ENCODE results near the gene ANKS1B. TPM values are rescaled to one million over a fixed set of nuclear protein-coding genes. Genes with fewer than 3 reads are reported as not detected.

Gene ANKS1B
- total and polyA plus RNA-seq, 2 of the 4 experiments (the other 2 are of a cell fraction): 0.17 to 0.18 TPM

DNA sequence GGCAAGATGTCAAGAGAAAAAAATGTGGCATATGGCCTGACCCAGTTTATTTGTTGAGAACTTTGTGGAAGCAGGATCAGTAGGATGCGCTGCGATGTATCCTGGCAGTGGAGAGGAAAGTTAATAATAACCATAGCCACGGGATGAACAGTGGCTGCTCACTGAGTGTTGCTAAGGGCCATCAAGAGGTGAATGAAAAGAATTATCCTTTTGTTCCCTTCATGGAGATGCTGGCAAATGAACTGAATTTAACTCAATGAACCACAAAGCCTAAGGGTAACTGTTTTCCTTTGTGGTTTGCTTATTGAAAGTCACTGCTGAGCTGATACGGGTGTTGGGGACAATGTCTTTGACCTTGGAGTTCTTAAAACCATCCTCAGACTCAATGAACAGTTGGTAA lies 863.2 kb downstream of the ANKS1B start:
- 65% methylated on average over 3 of the region's 4 CpGs; no CpG with 5 or more reads in 1 of the 2 experiments for WGBS, 2 experiments (ENCODE audit: extremely low coverage in 2 of 2, insufficient read length in 1 of 2)
- Histone ChIP-seq H2BK15ac (ENCODE audit: low read depth, low read length) (no peak overlapping the region), H4K91ac (ENCODE audit: insufficient read depth, low read depth, low read length) (no peak overlapping the region), H3K14ac (replicated peaks; ENCODE audit: low read depth, low read length) (no peak overlapping the region), H3K27ac (ENCODE audit: insufficient read depth, low read length) (no peak overlapping the region), H2BK5ac (ENCODE audit: low read depth, low read length, poor library complexity, severe bottlenecking) (no peak overlapping the region), H3K36me3 (ENCODE audit: control insufficient read depth, insufficient read depth, low read length) (no peaks in the 10 kb centered on the region), H3K9me3 (ENCODE audit: control insufficient read depth, insufficient read depth, low read length) (peaks cover 5% of the 10 kb centered on the region; the same call in 1 of the 2 replicates), H3K27me3 (ENCODE audit: control insufficient read depth, insufficient read depth, low read length) (no peaks in the 10 kb centered on the region), H3K9ac (ENCODE audit: low read depth, low read length) (no peak overlapping the region), H3K56ac (ENCODE audit: extremely low read depth, insufficient read depth, low read length) (no peak overlapping the region), H3K9me1 (ENCODE audit: insufficient read depth, low read length) (no peaks in the 10 kb centered on the region), H3K79me1 (ENCODE audit: low read depth in 1 of 2, low read length in 2 of 2) (no peaks in the 10 kb centered on the region), H2BK20ac (ENCODE audit: low read depth, low read length) (no peak overlapping the region), H2AK9ac (replicated peaks; ENCODE audit: low read depth, low read length, poor library complexity) (no peak overlapping the region), H3K18ac (ENCODE audit: low read depth, low read length) (no peak overlapping the region), H2AFZ (replicated peaks; ENCODE audit: low read length, poor library complexity) (no peak overlapping the region), H3K4me2 (ENCODE audit: low read depth, low read length) (no peak overlapping the region), H2AK5ac (ENCODE audit: low read depth, low read length) (no peak overlapping the region), H3K4me1 (ENCODE audit: control insufficient read depth, insufficient read depth, low read length) (no peaks in the 10 kb centered on the region), H4K8ac (ENCODE audit: low read depth in 2 of 2, low read length in 2 of 2) (no peak overlapping the region), H3K4ac (ENCODE audit: low read depth, low read length) (no peak overlapping the region), H3K23ac (ENCODE audit: low read depth, low read length) (no peak overlapping the region), H4K20me1 (ENCODE audit: insufficient read depth, low read length) (no peaks in the 10 kb centered on the region), H2BK120ac (ENCODE audit: low read depth, low read length) (no peak overlapping the region), H4K5ac (ENCODE audit: low read depth, low read length) (no peak overlapping the region), H3K4me3 (ENCODE audit: insufficient read depth, low read depth, low read length) (no peak overlapping the region)
- TF ChIP-seq, protein P1, sequence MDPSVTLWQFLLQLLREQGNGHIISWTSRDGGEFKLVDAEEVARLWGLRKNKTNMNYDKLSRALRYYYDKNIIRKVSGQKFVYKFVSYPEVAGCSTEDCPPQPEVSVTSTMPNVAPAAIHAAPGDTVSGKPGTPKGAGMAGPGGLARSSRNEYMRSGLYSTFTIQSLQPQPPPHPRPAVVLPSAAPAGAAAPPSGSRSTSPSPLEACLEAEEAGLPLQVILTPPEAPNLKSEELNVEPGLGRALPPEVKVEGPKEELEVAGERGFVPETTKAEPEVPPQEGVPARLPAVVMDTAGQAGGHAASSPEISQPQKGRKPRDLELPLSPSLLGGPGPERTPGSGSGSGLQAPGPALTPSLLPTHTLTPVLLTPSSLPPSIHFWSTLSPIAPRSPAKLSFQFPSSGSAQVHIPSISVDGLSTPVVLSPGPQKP (IDR thresholded peaks at IDR 0.05; ENCODE audit: borderline replicate concordance, low read depth, low read length): no peak
- TF ChIP-seq, protein P2, sequence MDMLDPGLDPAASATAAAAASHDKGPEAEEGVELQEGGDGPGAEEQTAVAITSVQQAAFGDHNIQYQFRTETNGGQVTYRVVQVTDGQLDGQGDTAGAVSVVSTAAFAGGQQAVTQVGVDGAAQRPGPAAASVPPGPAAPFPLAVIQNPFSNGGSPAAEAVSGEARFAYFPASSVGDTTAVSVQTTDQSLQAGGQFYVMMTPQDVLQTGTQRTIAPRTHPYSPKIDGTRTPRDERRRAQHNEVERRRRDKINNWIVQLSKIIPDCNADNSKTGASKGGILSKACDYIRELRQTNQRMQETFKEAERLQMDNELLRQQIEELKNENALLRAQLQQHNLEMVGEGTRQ (IDR thresholded peaks at IDR 0.05; ENCODE audit: low read depth, low read length): no peak
- TF ChIP-seq NFE2L2 (IDR thresholded peaks at IDR 0.05; ENCODE audit: low read depth, low read length) (no peak), POLR2A (IDR thresholded peaks at IDR 0.05; ENCODE audit: low read depth, low read length) (no peak), RAD21 (IDR thresholded peaks at IDR 0.05; ENCODE audit: low read length) (no peak), MAFK (IDR thresholded peaks at IDR 0.05; ENCODE audit: low read depth, low read length) (no peak), RFX5 (IDR thresholded peaks at IDR 0.05; ENCODE audit: low read depth, low read length) (no peak), SMC3 (IDR thresholded peaks at IDR 0.05; ENCODE audit: low read depth, low read length) (no peak), FOS (IDR thresholded peaks at IDR 0.05; ENCODE audit: low read depth, low read length) (no peak), CHD1 (IDR thresholded peaks at IDR 0.05; ENCODE audit: low read depth, low read length) (no peak), RCOR1 (IDR thresholded peaks at IDR 0.05; ENCODE audit: insufficient replicate concordance, low read length) (no peak), BHLHE40 (IDR thresholded peaks at IDR 0.05; ENCODE audit: low read depth, low read length) (no peak)
- TF ChIP-seq, protein P3, sequence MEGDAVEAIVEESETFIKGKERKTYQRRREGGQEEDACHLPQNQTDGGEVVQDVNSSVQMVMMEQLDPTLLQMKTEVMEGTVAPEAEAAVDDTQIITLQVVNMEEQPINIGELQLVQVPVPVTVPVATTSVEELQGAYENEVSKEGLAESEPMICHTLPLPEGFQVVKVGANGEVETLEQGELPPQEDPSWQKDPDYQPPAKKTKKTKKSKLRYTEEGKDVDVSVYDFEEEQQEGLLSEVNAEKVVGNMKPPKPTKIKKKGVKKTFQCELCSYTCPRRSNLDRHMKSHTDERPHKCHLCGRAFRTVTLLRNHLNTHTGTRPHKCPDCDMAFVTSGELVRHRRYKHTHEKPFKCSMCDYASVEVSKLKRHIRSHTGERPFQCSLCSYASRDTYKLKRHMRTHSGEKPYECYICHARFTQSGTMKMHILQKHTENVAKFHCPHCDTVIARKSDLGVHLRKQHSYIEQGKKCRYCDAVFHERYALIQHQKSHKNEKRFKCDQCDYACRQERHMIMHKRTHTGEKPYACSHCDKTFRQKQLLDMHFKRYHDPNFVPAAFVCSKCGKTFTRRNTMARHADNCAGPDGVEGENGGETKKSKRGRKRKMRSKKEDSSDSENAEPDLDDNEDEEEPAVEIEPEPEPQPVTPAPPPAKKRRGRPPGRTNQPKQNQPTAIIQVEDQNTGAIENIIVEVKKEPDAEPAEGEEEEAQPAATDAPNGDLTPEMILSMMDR (conservative IDR thresholded peaks at IDR 0.05; ENCODE audit: low read depth, low read length): no peak
- intact Hi-C loops (cut with micrococcal nuclease): no loop called here
- dilution Hi-C loops (cut with HindIII; ENCODE audit: low sequenced_read_pairs, unreplicated experiment): no loop called here
- ChIA-PET POLR2A (ENCODE audit: unreplicated experiment) (no interaction called here), CTCF (no interaction called here)
- BruUV-seq (replicated peaks): no TSS peak
- DNase-seq: no peak
- no peak for ATAC-seq (ENCODE audit: low read depth)
- in situ Hi-C loops (cut with MboI; ENCODE audit: low sequenced_read_pairs): no loop called here

All from IMR-90 (cell line).